ENCODE measurements around the gene INO80C. TPM values are rescaled to one million over a fixed set of nuclear protein-coding genes. Genes with fewer than 3 reads are reported as not detected.

INO80C gene
- total RNA-seq, 2 experiments from 2014 or later: 38.4 to 39.4 TPM

- Mint-ChIP-seq H3K4me1 (peaks cover 19% of the 10 kb centered on the region), H3K4me3 (no peak overlapping the region), H3K27ac (no peak overlapping the region), H3K36me3 (peaks cover 26% of the 10 kb centered on the region), H3K9me3 (peaks cover 1% of the 10 kb centered on the region), H3K27me3 (no peaks in the 10 kb centered on the region)
- no peak for DNase-seq
Measured at GRCh38 chr18:35485852-35486251, 11.9 kb downstream of the INO80C start.

- no peak overlapping the region for H3K4me3 Mint-ChIP-seq
Measured at GRCh38 chr18:35484034-35484433, 13.7 kb downstream of the INO80C start.

DNA sequence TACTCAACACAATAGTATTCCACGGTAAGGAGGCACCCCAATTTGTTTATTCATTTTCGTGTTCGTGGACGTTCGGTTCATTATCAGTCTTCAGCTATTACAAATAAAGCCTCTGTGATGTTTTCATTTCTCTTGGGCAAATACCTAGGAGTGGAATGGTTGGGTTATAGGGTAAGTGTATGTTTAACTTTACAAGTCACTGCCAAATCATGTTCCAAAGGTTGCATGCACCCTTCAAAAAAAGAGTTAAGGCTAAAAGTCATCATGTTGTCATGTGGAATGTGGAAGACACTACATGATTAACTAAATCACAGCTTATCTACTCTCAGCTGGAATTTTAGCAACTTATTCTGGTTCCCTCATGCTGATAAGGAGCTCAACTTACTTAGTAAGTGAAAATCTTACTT is 15.8 kb downstream of the INO80C start:
- H3K27ac Mint-ChIP-seq: no peak overlapping the region
- DNase-seq: no peak
- peaks cover 30% of the 10 kb centered on the region for H3K4me1 Mint-ChIP-seq
- no peaks in the 10 kb centered on the region for H3K27me3 Mint-ChIP-seq
- H3K36me3 Mint-ChIP-seq: peaks cover 14% of the 10 kb centered on the region
- H3K4me3 Mint-ChIP-seq: no peak overlapping the region
- H3K9me3 Mint-ChIP-seq: no peaks in the 10 kb centered on the region

More at GRCh38 chr18:35484034-35484433, 13.7 kb downstream of the INO80C start:
- Mint-ChIP-seq H3K27ac (no peak overlapping the region), H3K27me3 (no peaks in the 10 kb centered on the region), H3K36me3 (peaks cover 28% of the 10 kb centered on the region), H3K9me3 (peaks cover 1% of the 10 kb centered on the region), H3K4me1 (peaks cover 27% of the 10 kb centered on the region)
- no peak for DNase-seq

GRCh38 chr18:35479911-35480586 is 17.7 kb downstream of the INO80C start:
- Mint-ChIP-seq H3K27me3 (no peaks in the 10 kb centered on the region), H3K4me3 (no peak overlapping the region), H3K9me3 (peaks cover under 1% of the 10 kb centered on the region), H3K27ac (no peak overlapping the region), H3K4me1 (peaks cover 25% of the 10 kb centered on the region), H3K36me3 (peaks cover 20% of the 10 kb centered on the region)
- no peak for DNase-seq

- no peak overlapping the region for H3K4me3 Mint-ChIP-seq
- DNase-seq: peak; percentile 43
- H3K27ac Mint-ChIP-seq: peak overlapping the region; percentile 42
- peaks cover 2% of the 10 kb centered on the region for H3K9me3 Mint-ChIP-seq
- H3K36me3 Mint-ChIP-seq: peaks cover 29% of the 10 kb centered on the region
- no peaks in the 10 kb centered on the region for H3K27me3 Mint-ChIP-seq
- peaks cover 22% of the 10 kb centered on the region for H3K4me1 Mint-ChIP-seq
Measured at GRCh38 chr18:35478520-35479435, 19.0 kb downstream of the INO80C start.

DNA sequence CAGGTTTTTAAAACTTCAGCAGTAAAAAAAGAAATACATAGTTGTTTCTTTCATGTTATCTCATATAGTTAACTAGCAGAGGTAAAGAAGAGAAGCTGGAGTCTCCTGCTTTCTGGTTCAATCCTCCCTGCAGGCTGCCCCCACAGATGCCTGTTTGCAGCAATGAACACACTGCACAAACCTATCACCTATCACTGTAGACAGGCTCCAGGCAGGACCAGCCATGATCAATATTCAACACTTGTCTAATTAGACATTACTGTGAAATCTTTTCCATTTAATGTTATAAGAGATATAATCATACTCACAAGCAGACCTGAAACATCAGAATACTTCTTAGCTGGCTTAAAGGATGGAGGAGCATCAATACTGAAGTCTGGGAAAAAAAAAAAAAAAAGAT is 19.8 kb downstream of the INO80C start:
- H3K4me3 Mint-ChIP-seq: no peak overlapping the region
- peaks cover 2% of the 10 kb centered on the region for H3K9me3 Mint-ChIP-seq
- no peak for DNase-seq
- H3K36me3 Mint-ChIP-seq: peaks cover 36% of the 10 kb centered on the region
- H3K27me3 Mint-ChIP-seq: no peaks in the 10 kb centered on the region
- H3K27ac Mint-ChIP-seq: peak overlapping the region; percentile 56
- peaks cover 24% of the 10 kb centered on the region for H3K4me1 Mint-ChIP-seq

DNA sequence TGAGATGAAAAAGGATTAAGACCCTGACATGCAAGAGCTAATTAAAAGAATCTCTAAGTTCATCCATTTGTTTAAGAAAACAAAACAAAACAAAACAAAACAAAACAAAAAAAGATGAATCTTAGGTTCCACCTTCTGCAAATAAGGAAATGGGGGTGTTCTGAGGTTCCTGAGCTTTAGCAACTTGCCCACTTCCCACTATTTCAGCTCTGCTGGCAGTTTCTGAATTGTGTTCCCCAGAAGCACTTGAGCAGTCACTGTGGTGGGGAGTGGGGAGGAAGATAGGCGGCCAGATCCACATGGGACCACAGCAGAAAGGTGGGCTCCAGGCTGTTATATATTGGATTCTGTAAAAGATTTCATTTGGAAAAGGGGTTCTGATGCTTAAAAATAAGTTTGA is 20.3 kb downstream of the INO80C start:
- peaks cover 41% of the 10 kb centered on the region for H3K36me3 Mint-ChIP-seq
- peaks cover 24% of the 10 kb centered on the region for H3K4me1 Mint-ChIP-seq
- no peak for DNase-seq
- peaks cover 2% of the 10 kb centered on the region for H3K9me3 Mint-ChIP-seq
- no peak overlapping the region for H3K27ac Mint-ChIP-seq
- no peak overlapping the region for H3K4me3 Mint-ChIP-seq
- no peaks in the 10 kb centered on the region for H3K27me3 Mint-ChIP-seq

GRCh38 chr18:35474884-35475283 is 22.9 kb downstream of the INO80C start:
- Mint-ChIP-seq H3K4me3 (no peak overlapping the region), H3K27ac (no peak overlapping the region), H3K9me3 (peaks cover 2% of the 10 kb centered on the region), H3K27me3 (no peaks in the 10 kb centered on the region), H3K36me3 (peaks cover 47% of the 10 kb centered on the region), H3K4me1 (peaks cover 20% of the 10 kb centered on the region)
- DNase-seq: no peak

DNA sequence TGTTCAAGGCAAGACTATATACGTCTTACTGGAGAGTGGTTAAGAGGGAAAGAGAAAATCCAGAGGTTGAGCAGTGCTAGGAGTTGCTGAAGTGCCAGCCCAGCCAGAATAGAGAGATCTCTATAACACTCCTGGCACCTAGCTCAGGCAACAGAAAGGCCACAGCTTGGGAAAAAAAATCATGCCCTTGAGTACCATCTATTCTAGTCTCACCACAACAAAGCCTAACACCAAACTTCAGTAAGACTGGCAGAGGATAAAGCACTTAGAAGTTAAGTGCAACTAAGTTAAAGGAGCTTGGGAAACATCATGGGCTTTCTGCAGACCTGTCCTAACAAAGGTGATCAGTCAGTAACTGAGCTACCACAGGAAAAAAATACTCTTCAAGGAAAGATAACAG is 24.2 kb downstream of the INO80C start:
- Mint-ChIP-seq H3K36me3 (peaks cover 49% of the 10 kb centered on the region), H3K4me3 (no peak overlapping the region), H3K27me3 (no peaks in the 10 kb centered on the region), H3K9me3 (peaks cover 2% of the 10 kb centered on the region), H3K4me1 (peaks cover 12% of the 10 kb centered on the region), H3K27ac (no peak overlapping the region)
- DNase-seq: no peak

DNA sequence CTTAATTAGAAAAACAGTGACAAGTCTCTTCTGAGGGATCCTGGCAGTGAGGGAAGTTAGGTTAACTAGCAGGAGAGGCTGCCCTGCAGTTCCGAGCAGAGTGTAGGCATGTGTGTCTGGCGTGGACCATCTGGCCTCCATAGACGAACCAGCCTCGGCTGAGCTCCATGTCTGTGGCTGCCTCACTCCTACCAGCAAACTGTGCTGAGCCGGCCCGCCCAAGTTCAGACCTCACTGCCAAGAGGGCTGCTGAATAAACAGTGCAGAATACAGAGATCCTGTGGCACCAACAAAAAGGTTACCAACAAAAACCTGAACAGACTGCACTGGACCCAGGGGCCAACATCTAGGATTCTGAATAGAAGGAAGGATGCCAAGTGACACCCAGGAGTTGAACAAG is 27.3 kb downstream of the INO80C start:
- Mint-ChIP-seq H3K4me1 (peaks cover 8% of the 10 kb centered on the region), H3K9me3 (peaks cover 2% of the 10 kb centered on the region), H3K27ac (no peak overlapping the region), H3K4me3 (no peak overlapping the region), H3K36me3 (peaks cover 43% of the 10 kb centered on the region), H3K27me3 (no peaks in the 10 kb centered on the region)
- DNase-seq: no peak

DNA sequence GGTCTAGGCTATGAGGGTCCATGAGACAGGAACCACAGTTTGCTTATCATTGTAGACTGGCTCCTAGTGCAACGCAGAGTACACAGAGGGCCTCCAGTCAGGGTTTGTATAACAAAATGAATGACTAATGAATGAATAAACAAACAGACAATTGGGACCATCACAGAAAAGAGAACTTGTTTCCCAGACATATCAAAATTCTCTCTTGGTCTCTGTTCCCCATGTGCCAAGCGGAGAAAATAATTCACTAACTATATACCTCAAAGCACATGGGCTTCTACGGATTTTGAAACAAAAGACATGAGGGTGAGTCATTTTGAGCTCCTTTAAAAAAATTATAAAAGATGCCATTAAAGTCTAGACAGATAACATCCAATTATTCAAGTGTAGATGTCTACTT is 28.0 kb downstream of the INO80C start:
- Mint-ChIP-seq H3K27me3 (no peaks in the 10 kb centered on the region), H3K36me3 (peaks cover 36% of the 10 kb centered on the region), H3K4me1 (peaks cover 4% of the 10 kb centered on the region), H3K9me3 (no peaks in the 10 kb centered on the region), H3K27ac (no peak overlapping the region), H3K4me3 (no peak overlapping the region)
- DNase-seq: no peak

- Mint-ChIP-seq H3K36me3 (peaks cover 29% of the 10 kb centered on the region), H3K4me1 (peaks cover 2% of the 10 kb centered on the region), H3K27ac (no peak overlapping the region), H3K9me3 (no peaks in the 10 kb centered on the region), H3K4me3 (no peak overlapping the region), H3K27me3 (no peaks in the 10 kb centered on the region)
- DNase-seq: no peak
Measured at GRCh38 chr18:35468711-35469110, 29.0 kb downstream of the INO80C start.

- Mint-ChIP-seq H3K4me3 (no peak overlapping the region), H3K27me3 (no peaks in the 10 kb centered on the region), H3K36me3 (peaks cover 19% of the 10 kb centered on the region), H3K4me1 (no peaks in the 10 kb centered on the region), H3K9me3 (no peaks in the 10 kb centered on the region), H3K27ac (no peak overlapping the region)
- no peak for DNase-seq
Measured at GRCh38 chr18:35467624-35468016, 30.1 kb downstream of the INO80C start.

DNA sequence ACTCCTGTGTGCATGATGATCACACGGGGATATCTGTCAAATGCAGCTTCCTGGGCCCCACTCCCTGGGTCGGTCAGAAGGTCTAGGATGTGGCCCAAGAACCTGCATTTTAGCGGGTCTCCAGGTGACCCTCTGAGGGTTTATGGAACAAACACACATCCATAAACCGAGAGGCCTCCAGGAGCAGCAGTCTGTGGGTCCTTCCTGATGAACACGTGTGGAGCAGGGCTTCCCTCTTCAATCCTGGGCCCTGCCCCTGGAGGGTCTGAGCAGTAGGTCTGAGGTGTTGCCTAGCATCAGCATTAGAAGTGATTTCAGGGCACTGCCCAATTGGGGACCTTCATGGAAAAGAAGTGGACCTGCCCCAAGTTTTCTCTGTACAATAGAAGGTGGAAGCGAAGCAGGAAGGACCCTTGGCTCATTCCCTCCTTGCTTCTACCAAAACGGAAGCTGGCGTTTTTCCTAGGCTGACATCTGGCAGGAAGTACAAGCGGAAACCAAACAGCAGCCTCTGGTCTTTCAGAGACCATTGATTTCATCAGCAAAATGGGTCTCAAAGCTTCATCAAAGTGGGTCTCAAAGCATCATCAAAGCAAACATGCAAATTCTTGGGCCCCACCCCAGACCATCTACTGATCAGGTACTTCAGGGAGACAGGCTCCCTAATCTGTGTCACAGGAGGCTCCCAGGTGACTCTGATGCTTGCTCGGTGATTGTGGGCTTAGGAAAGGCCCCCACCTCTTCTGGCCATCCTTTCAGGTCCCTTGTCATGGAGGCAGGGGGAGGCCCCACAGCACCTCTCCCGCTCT is 30.7 kb downstream of the INO80C start:
- DNase-seq: no peak
- H3K4me3 Mint-ChIP-seq: no peak overlapping the region
- H3K4me1 Mint-ChIP-seq: peaks cover 2% of the 10 kb centered on the region
- H3K27ac Mint-ChIP-seq: no peak overlapping the region
- no peaks in the 10 kb centered on the region for H3K9me3 Mint-ChIP-seq
- H3K27me3 Mint-ChIP-seq: no peaks in the 10 kb centered on the region
- peaks cover 15% of the 10 kb centered on the region for H3K36me3 Mint-ChIP-seq

DNA sequence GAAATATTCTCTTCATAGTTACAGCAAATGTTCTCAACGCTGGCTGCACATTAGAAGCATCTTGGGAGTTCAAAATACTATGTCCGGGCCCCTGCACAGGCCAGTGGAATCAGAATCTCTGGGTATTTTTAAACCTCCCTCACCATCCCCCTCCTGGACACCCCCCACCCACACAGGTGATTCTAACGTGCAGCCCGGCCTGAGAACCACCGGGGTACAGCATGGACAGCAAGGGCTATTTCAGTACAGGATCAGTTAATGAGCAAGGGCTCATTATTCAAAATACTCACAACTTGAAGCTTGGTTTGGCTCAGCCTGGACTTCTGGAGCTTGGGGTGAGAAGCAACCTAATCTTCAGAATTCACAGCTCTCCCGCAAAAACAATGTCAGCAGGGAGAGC is 31.4 kb downstream of the INO80C start:
- Mint-ChIP-seq H3K4me3 (no peak overlapping the region), H3K36me3 (peaks cover 11% of the 10 kb centered on the region), H3K27ac (no peak overlapping the region), H3K4me1 (peaks cover 4% of the 10 kb centered on the region), H3K27me3 (no peaks in the 10 kb centered on the region), H3K9me3 (no peaks in the 10 kb centered on the region)
- no peak for DNase-seq
